Suprapubic skin (tissue), 4 donors: ENCODE results near the gene PLXNC1. TPM values are rescaled to one million over a fixed set of nuclear protein-coding genes. Genes with fewer than 3 reads are reported as not detected.

Experiments
- DNase-seq, 2 donors: peaks; one replicate each; pipeline ENCODE4 v3.0.0-alpha.2; 2019; ENCODE audit warnings: low spot score in 2 of 2
- H3K27ac ChIP-seq: fragments of 200-600 bp; sonication (generic); one replicate; pipeline ENCODE4 v1.5.1; 2019
- H3K27me3 ChIP-seq: fragments of 200-600 bp; sonication (generic); one replicate; pipeline ENCODE4 v1.5.1; 2019
- H3K36me3 ChIP-seq: fragments of 200-600 bp; sonication (generic); one replicate; pipeline ENCODE4 v1.5.1; 2019
- H3K4me1 ChIP-seq: fragments of 200-600 bp; sonication (generic); one replicate; pipeline ENCODE4 v1.5.1; 2019
- H3K4me3 ChIP-seq: fragments of 200-600 bp; sonication (generic); one replicate; pipeline ENCODE4 v1.5.1; 2019; ENCODE audit warnings: mild to moderate bottlenecking
- H3K9me3 ChIP-seq: fragments of 200-600 bp; sonication (generic); one replicate; pipeline ENCODE4 v1.5.1; 2019
- CTCF ChIP-seq, 2 donors: fragments of 200-600 bp in 1 of 2; fragments of 450-650 bp in 1 of 2; sonication (generic) in 1 of 2; IDR thresholded peaks; one replicate each; pipeline ENCODE4 v1.5.1; 2016 to 2019; ENCODE audit warnings: antibody characterized with exemption in 2 of 2, mild to moderate bottlenecking in 1 of 2, moderate library complexity in 1 of 2
- EP300 ChIP-seq: sonication (generic); formaldehyde crosslinking; IDR thresholded peaks from one replicate; pipeline ENCODE4 v1.6.1; 2017; ENCODE audit warnings: antibody characterized with exemption
- POLR2A ChIP-seq, 2 donors: fragments of 450-650 bp; IDR thresholded peaks; one replicate each; pipeline ENCODE4 v1.6.1; 2017; ENCODE audit warnings: antibody characterized with exemption in 2 of 2, mild to moderate bottlenecking in 2 of 2, moderate library complexity in 2 of 2
- POLR2AphosphoS5 ChIP-seq, 3 donors: sonication (generic); formaldehyde crosslinking; IDR thresholded peaks; one replicate each; pipeline ENCODE4 v1.6.1; 2017; ENCODE audit warnings: antibody characterized with exemption in 3 of 3
- WGBS: methylation state at CpG from one replicate; pipeline ENCODE4 v1.1.5; 2018; 5-methylcytosine and 5-hydroxymethylcytosine counted together
- total RNA-seq, 4 donors: library from RNA; depleted of rRNA; stranded (reverse); fragments of >200 nt; gene quantifications; one replicate each; pipeline ENCODE4 v1.1.0, GENCODE V29; 2016

The PLXNC1 gene
- total RNA-seq, 4 donors from 2014 or later: 8.1 to 30.9 (median 15.3) TPM

GRCh38 chr12:94265966-94266745, 117.8 kb downstream of the PLXNC1 start:
- DNase-seq: peak in 1 of 2 donors; percentile 64
- whole genome bisulfite sequencing: 86% methylated on average over 11 of the region's 14 CpGs
- peak overlapping the region; percentile 57 for H3K27ac ChIP-seq
- no peaks in the 10 kb centered on the region for H3K27me3 ChIP-seq
- H3K4me3 ChIP-seq: no peak overlapping the region
- H3K36me3 ChIP-seq: no peaks in the 10 kb centered on the region
- peaks cover 55% of the 10 kb centered on the region for H3K4me1 ChIP-seq
- TF ChIP-seq POLR2AphosphoS5 (IDR thresholded peaks at IDR 0.05) (no peak), POLR2A (IDR thresholded peaks at IDR 0.05) (no peak), CTCF (IDR thresholded peaks at IDR 0.05) (no peak), EP300 (no peak)
- no peaks in the 10 kb centered on the region for H3K9me3 ChIP-seq

- peak overlapping the region; percentile 57 for H3K27ac ChIP-seq
- H3K4me3 ChIP-seq: no peak overlapping the region
- H3K36me3 ChIP-seq: no peaks in the 10 kb centered on the region
- TF ChIP-seq POLR2A (IDR thresholded peaks at IDR 0.05) (no peak), POLR2AphosphoS5 (IDR thresholded peaks at IDR 0.05) (peak in 2 of 3 donors; percentile 13 to 36)
- 23% methylated on average over 11 of the region's 11 CpGs for WGBS
- peak in 1 of 2 donors; percentile 75 for DNase-seq
- peaks cover 47% of the 10 kb centered on the region for H3K4me1 ChIP-seq
- no peaks in the 10 kb centered on the region for H3K9me3 ChIP-seq
- no peaks in the 10 kb centered on the region for H3K27me3 ChIP-seq
Measured at GRCh38 chr12:94266796-94267536, 118.6 kb downstream of the PLXNC1 start.

GRCh38 chr12:94267537-94267872, 119.1 kb downstream of the PLXNC1 start:
- TF ChIP-seq POLR2A (IDR thresholded peaks at IDR 0.05) (no peak), EP300 (no peak), CTCF (IDR thresholded peaks at IDR 0.05) (no peak), POLR2AphosphoS5 (IDR thresholded peaks at IDR 0.05) (no peak)
- H3K4me3 ChIP-seq: no peak overlapping the region
- H3K27ac ChIP-seq: peak overlapping the region; percentile 57
- H3K27me3 ChIP-seq: no peaks in the 10 kb centered on the region
- no peaks in the 10 kb centered on the region for H3K9me3 ChIP-seq
- peak in 1 of 2 donors; percentile 44 for DNase-seq
- 28% methylated on average over 3 of the region's 3 CpGs for WGBS
- H3K36me3 ChIP-seq: no peaks in the 10 kb centered on the region
- H3K4me1 ChIP-seq: peaks cover 45% of the 10 kb centered on the region

GRCh38 chr12:94267921-94268471, 119.6 kb downstream of the PLXNC1 start:
- WGBS: 81% methylated on average over 5 of the region's 5 CpGs
- H3K27me3 ChIP-seq: no peaks in the 10 kb centered on the region

More at GRCh38 chr12:94267921-94268471, 119.6 kb downstream of the PLXNC1 start:
- Histone ChIP-seq H3K36me3 (no peaks in the 10 kb centered on the region), H3K4me3 (no peak overlapping the region), H3K27ac (peak overlapping the region; percentile 57), H3K4me1 (peaks cover 40% of the 10 kb centered on the region), H3K9me3 (no peaks in the 10 kb centered on the region)
- TF ChIP-seq CTCF (IDR thresholded peaks at IDR 0.05): no peak
- TF ChIP-seq POLR2A (IDR thresholded peaks at IDR 0.05): no peak
- TF ChIP-seq EP300: no peak
- TF ChIP-seq POLR2AphosphoS5 (IDR thresholded peaks at IDR 0.05): no peak
- DNase-seq: peak in 1 of 2 donors; percentile 49
